Esophagus (tissue), 2 donors: ENCODE data around the gene ETS1. TPM values are rescaled to one million over a fixed set of nuclear protein-coding genes. Genes with fewer than 3 reads are reported as not detected.

Source experiments
- H3K27ac ChIP-seq, 2 donors: one replicate each; pipeline ENCODE4 v1.5.1; 2013; ENCODE audit warnings: low read depth in 2 of 2, mild to moderate bottlenecking in 2 of 2, inconsistent platforms in 1 of 2, low read length in 1 of 2, moderate library complexity in 1 of 2
- H3K27me3 ChIP-seq, 2 donors: one replicate each; pipeline ENCODE4 v1.6.1; 2013; ENCODE audit warnings: low read length in 2 of 2, control low read depth in 1 of 2, mild to moderate bottlenecking in 1 of 2; ENCODE audit not compliant: insufficient read depth in 2 of 2, control insufficient read depth in 1 of 2
- H3K36me3 ChIP-seq, 2 donors: one replicate each; pipeline ENCODE4 v1.6.1; 2013; ENCODE audit warnings: low read length in 1 of 2; ENCODE audit not compliant: control insufficient read depth in 2 of 2, insufficient read depth in 2 of 2
- H3K4me1 ChIP-seq, 2 donors: one replicate each; pipeline ENCODE4 v1.6.1; 2013; ENCODE audit warnings: low read length in 1 of 2; ENCODE audit not compliant: control insufficient read depth in 2 of 2, insufficient read depth in 2 of 2
- H3K4me3 ChIP-seq, 2 donors: one replicate each; pipeline ENCODE4 v1.5.1; 2013; ENCODE audit warnings: low read length in 2 of 2, mild to moderate bottlenecking in 2 of 2, low read depth in 1 of 2, moderate library complexity in 1 of 2
- H3K9me3 ChIP-seq, 2 donors: one replicate each; pipeline ENCODE4 v1.6.1; 2013; ENCODE audit warnings: mild to moderate bottlenecking in 2 of 2, low read depth in 1 of 2, low read length in 1 of 2, moderate library complexity in 1 of 2; ENCODE audit not compliant: control insufficient read depth in 2 of 2, insufficient read depth in 1 of 2
- WGBS, 2 donors: extraction: QIAGEN DNeasy Blood & Tissue Kit; methylation state at CpG; one replicate each; pipeline ENCODE4 v1.1.7; 2013; 5-methylcytosine and 5-hydroxymethylcytosine counted together
- polyA plus RNA-seq, 2 donors: library from polyadenylated mRNA; stranded (reverse); fragments of 200-250 nt; gene quantifications; one replicate each; pipeline ENCODE4 v1.2.3, GENCODE V29; 2013
- donor health status: healthy with polysubstance abuse.
- donor health status: Bipolar disorder and iron deficiency.

Gene ETS1
- polyA plus RNA-seq, 2 donors, result 3.0 to 3.9 TPM

DNA sequence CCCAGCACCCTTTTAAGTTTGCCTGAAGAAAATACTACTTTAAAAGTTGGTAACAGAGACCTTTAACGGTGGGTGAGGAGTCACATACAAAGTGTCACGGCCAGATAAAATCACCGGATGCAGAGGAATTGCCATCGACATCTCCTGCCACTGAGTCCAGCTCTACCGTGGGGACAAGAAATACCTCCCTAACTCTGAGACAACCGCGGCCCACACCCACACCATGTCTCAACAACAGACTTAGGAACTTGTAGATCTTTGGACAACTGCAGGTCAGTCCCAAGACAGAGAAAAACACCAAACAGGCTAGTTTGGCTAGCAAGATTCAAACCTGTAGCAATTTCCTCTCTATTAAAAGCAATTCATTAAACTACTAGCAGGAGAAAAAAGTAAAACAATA, 669 bp downstream of the ETS1 start:
- no peaks in the 10 kb centered on the region for H3K9me3 ChIP-seq
- no peaks in the 10 kb centered on the region for H3K4me1 ChIP-seq
- no peaks in the 10 kb centered on the region for H3K36me3 ChIP-seq
- WGBS, 2 donors, result 60 to 64% methylated on average over 7 of the region's 7 CpGs
- no peak overlapping the region for H3K4me3 ChIP-seq
- H3K27ac ChIP-seq, result no peak overlapping the region
- H3K27me3 ChIP-seq, result no peaks in the 10 kb centered on the region

DNA sequence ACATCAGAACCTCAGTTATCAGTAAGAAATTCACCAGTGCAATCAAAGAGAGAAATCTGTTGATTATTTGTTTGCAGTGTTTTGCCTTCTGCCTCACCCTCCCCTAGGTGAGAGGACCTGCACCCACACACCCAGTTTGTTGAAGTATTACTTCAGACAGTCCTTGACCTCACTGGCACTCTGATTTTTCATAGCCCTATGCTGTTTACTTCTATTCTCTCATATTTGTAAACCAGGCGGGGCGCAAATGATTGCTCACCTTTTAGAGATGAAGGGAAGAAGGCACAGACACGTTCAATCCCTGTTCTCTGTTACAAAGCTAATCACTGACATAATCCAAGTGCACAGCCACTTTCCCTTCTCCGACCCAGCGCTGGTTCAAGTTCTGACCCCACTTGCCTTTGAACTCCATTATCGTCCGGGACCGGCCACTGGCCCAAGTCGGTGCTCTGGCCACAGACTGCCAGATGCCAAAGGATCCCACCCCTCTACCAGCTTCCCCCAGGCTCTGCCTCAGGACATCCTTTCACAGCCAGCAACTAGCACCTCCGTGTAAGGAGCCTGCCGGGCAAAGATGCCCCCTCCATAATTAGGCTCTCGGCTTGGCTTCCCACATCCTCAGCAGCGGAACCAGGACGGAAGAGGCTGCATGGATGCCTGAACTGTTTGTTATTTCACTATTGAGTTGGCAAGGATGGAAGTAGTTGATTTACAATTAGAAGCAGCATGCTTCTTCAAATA, 1.7 kb downstream of the ETS1 start:
- H3K4me1 ChIP-seq, result no peaks in the 10 kb centered on the region
- H3K36me3 ChIP-seq, result no peaks in the 10 kb centered on the region
- no peak overlapping the region for H3K4me3 ChIP-seq
- no peak overlapping the region for H3K27ac ChIP-seq
- no peaks in the 10 kb centered on the region for H3K9me3 ChIP-seq
- WGBS, 2 donors, result 54 to 57% methylated on average over 14 of the region's 14 CpGs
- H3K27me3 ChIP-seq, result no peaks in the 10 kb centered on the region

DNA sequence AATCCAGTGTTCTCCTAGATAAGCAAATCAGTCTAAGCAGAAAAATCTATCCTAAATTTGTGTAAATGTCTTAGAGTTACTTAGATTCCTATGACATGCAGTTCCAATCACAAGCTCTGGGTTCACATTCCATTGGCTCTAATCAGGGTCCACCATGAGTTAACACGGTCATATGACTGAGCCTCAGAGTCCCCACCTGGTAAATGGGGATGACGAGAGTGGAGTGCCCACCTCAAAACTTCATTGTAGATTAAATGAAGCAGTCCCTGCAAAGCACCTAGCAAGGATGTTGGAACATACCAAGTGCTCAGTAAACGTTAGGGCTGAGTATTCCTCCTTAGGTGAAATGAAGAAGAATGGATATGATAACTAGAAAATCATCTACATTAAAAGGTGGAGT, 3.1 kb downstream of the ETS1 start:
- Histone ChIP-seq H3K4me3 (no peak overlapping the region), H3K36me3 (no peaks in the 10 kb centered on the region), H3K4me1 (no peaks in the 10 kb centered on the region), H3K27ac (no peak overlapping the region), H3K27me3 (peaks cover 0 to 3% of the 10 kb centered on the region in 2 donors), H3K9me3 (no peaks in the 10 kb centered on the region)
- 82 to 84% methylated on average over 3 of the region's 3 CpGs for WGBS, 2 donors

DNA sequence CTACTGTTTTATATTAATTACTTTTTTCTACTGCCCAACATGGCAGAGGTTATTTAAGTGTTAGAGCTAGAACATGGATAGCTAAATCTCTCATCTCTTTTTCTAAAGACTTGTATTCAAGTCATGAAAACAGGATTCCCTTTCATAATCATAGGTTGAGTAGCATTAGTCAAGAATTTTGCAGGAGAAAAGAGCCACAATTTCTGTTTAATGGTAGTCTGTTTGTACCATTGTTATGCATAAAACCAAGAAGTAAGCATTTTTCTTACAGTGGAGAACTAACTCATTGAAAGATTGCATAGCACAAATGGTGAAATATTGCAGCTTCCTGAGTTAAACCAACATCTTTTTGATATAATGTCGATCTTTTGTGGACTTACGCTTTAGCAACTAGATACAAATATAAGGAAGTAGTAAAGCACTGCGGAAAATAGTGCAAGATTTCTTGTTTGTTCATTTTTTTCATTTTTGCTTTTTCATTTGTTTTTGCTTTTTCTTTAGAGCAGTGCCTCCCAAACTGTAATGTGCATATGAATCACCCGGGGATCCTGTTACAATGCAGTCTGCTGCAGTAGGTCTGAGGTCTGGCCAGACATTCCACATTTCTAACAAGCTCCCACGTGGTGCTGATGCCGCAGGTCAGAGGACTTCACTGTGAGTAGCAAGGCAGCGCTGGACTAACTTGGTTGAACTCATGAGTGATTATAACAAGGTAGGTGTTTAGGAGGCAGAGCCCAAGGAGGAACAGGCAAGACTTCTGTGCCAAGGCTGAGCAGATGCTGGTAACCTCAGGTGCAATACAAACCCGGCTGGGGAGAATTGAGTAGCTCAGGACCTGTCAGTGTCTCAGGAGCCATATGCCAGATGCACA, 4.6 kb downstream of the ETS1 start:
- Histone ChIP-seq H3K27ac (no peak overlapping the region), H3K9me3 (no peaks in the 10 kb centered on the region), H3K27me3 (peaks cover 2 to 3% of the 10 kb centered on the region in 2 donors), H3K4me1 (no peaks in the 10 kb centered on the region), H3K36me3 (no peaks in the 10 kb centered on the region), H3K4me3 (no peak overlapping the region)
- 43 to 45% methylated on average over 8 of the region's 8 CpGs for WGBS, 2 donors

DNA sequence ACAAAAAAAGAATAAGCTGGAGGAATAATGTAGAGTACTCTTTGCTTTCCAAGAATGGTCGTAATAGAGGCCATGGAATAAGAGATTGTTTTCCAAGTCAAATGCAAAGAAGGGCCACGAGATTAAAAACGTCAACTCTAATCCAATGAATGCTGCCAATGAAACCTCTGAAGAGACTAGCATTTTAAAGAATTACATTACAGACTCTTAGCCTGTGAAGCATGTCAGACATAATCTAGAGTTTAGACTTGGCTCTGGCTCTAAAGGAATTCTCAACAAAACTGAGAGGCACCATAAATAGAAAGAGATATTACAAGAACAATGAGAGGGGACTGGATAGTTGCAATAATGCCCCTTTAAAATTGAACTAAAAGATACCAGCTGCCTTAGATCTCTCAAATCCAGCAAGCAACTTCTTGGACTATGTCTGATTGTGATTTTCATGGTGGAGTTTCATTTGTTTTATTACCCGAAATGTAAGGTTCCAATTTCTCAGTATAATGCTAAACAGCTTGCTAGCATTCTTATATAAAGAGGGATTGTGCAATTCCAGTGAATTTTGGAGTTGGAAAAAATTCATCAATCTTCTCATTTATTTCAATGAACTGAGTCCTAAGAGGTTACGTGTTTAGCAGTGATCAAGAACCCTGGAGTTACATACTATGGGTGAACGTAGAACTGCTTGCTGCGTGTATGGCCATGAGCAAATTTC, 5.6 kb downstream of the ETS1 start:
- Histone ChIP-seq H3K27me3 (peaks cover 2 to 3% of the 10 kb centered on the region in 2 donors), H3K4me1 (no peaks in the 10 kb centered on the region), H3K36me3 (no peaks in the 10 kb centered on the region), H3K4me3 (no peak overlapping the region), H3K27ac (no peak overlapping the region), H3K9me3 (no peaks in the 10 kb centered on the region)
- 70 to 74% methylated on average over 7 of the region's 7 CpGs for WGBS, 2 donors

DNA sequence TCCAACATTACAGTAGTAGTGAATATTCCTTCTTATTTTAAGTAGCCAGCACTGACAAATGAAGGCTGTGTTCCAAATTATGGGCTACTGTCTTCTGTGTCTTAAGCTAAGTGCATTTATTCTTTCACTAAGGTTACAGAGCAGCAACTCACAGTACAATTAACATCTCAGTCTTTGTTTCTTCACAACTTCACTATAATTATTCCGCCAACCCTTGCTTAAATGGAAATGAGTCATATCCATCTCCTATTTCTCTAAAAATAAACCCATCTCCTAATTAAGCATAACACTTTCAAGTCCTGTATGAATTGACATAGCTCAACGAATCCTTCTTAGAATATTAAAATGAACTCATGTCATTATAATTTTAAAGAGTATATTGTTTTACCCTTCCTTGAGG, 6.7 kb downstream of the ETS1 start:
- 58 to 69% methylated on average over 2 of the region's 2 CpGs for WGBS, 2 donors
- no peak overlapping the region for H3K27ac ChIP-seq
- no peaks in the 10 kb centered on the region for H3K36me3 ChIP-seq
- H3K9me3 ChIP-seq, result no peaks in the 10 kb centered on the region
- peaks cover 2 to 3% of the 10 kb centered on the region in 2 donors for H3K27me3 ChIP-seq
- H3K4me3 ChIP-seq, result no peak overlapping the region
- no peaks in the 10 kb centered on the region for H3K4me1 ChIP-seq

DNA sequence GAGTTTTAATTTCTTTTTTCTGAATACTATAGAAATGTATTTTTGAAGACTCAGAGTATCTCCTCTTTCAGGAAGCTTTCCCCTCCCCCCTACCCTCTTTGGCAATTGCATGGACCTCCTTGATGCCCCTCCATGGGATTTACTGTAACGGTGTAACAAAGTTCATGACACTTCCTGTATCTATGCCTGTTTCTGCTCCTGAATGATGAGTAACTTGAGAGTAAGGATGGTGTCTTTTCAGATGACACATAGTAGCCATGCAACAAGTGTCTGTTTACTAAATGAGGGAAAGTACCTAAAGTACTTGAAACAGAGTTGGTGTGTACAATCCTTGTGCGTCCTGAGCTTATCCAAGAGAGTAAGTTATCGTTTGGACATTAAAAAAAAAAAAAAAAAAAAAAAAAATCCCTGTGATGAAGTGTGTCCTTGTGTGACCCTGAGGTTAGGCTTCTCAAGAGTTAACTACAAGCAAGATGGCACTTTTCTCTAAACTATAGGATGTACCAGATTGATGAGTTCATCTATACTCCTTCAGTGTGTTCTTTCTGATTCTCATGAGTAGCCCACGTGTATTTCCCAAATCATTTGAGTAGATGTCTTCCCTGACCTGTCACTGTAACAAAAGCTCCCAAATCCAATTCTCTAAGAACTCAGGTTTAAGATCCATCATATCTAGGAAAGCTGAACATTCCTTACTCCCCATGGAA, 7.4 kb downstream of the ETS1 start:
- no peaks in the 10 kb centered on the region for H3K36me3 ChIP-seq
- no peaks in the 10 kb centered on the region for H3K9me3 ChIP-seq
- no peaks in the 10 kb centered on the region for H3K4me1 ChIP-seq
- peaks cover 2 to 3% of the 10 kb centered on the region in 2 donors for H3K27me3 ChIP-seq
- 72 to 83% methylated on average over 4 of the region's 4 CpGs for WGBS, 2 donors
- no peak overlapping the region for H3K27ac ChIP-seq
- H3K4me3 ChIP-seq, result no peak overlapping the region

DNA sequence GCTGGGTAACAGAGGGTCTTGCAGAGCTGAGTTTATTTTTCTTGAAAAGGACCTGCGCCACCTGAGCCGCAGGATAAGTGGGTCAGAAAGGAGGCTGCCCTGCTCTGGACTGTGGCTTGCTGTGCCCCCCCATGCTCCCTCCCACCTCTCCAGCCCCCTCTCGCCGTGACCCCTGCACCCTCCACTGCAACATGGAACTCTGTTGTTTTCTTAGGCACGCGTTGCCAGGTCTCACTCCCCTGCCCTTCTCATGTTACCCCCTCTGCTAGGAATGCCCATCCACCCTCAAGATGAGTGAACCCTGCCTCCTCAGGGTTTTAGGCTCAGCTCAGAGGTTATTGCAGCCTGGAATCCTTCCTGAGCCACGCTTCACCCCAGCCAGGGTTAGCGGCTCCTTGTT, 10.8 kb downstream of the ETS1 start:
- H3K4me3 ChIP-seq, result no peak overlapping the region
- WGBS, 2 donors, result 35 to 41% methylated on average over 8 of the region's 8 CpGs
- H3K27ac ChIP-seq, result no peak overlapping the region
- H3K4me1 ChIP-seq, result no peaks in the 10 kb centered on the region
- no peaks in the 10 kb centered on the region for H3K9me3 ChIP-seq
- H3K27me3 ChIP-seq, result peaks cover 2 to 3% of the 10 kb centered on the region in 2 donors
- no peaks in the 10 kb centered on the region for H3K36me3 ChIP-seq

DNA sequence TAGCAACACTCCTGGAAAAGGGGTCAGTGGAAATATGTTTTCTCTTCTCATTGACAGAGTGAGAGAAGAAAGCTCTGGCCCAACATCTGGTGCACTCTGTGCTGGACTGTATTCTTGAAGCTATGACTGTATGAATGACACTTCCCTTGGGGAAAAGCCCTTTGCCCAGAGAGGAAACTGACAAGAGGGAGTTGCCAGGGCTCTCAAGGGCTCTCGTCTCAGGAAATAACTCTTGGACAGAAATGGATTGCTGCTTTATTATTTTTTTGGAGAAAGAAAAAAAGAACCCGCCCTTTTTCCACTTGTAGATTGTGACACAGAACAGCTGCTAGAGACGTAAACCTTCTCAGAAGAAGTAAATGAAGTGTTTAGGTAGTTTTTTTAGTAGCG, 11.4 kb downstream of the ETS1 start:
- 25 to 27% methylated on average over 4 of the region's 4 CpGs for WGBS, 2 donors
- H3K27me3 ChIP-seq, result peaks cover 2 to 3% of the 10 kb centered on the region in 2 donors
- no peaks in the 10 kb centered on the region for H3K36me3 ChIP-seq
- H3K9me3 ChIP-seq, result no peaks in the 10 kb centered on the region
- no peak overlapping the region for H3K27ac ChIP-seq
- H3K4me1 ChIP-seq, result no peaks in the 10 kb centered on the region
- no peak overlapping the region for H3K4me3 ChIP-seq
